Middle frontal gyrus (tissue), 1 donor: ENCODE results near the gene PCGF6.
A peak's percentile ranks its signal among the peaks of the same experiment; 100 is the strongest.
"Not testable (repeated sequence)": the region's sequence is repeated elsewhere in the genome, so short reads cannot be mapped to it uniquely, and the experiment has no call there.

ENCODE experiments used
- DNase-seq: peaks from one replicate; pipeline ENCODE4 v3.0.0-alpha.2; 2015; ENCODE audit warnings: low spot score; ENCODE audit errors: extremely low spot score

Gene PCGF6, protein sequence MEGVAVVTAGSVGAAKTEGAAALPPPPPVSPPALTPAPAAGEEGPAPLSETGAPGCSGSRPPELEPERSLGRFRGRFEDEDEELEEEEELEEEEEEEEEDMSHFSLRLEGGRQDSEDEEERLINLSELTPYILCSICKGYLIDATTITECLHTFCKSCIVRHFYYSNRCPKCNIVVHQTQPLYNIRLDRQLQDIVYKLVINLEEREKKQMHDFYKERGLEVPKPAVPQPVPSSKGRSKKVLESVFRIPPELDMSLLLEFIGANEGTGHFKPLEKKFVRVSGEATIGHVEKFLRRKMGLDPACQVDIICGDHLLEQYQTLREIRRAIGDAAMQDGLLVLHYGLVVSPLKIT

DNA sequence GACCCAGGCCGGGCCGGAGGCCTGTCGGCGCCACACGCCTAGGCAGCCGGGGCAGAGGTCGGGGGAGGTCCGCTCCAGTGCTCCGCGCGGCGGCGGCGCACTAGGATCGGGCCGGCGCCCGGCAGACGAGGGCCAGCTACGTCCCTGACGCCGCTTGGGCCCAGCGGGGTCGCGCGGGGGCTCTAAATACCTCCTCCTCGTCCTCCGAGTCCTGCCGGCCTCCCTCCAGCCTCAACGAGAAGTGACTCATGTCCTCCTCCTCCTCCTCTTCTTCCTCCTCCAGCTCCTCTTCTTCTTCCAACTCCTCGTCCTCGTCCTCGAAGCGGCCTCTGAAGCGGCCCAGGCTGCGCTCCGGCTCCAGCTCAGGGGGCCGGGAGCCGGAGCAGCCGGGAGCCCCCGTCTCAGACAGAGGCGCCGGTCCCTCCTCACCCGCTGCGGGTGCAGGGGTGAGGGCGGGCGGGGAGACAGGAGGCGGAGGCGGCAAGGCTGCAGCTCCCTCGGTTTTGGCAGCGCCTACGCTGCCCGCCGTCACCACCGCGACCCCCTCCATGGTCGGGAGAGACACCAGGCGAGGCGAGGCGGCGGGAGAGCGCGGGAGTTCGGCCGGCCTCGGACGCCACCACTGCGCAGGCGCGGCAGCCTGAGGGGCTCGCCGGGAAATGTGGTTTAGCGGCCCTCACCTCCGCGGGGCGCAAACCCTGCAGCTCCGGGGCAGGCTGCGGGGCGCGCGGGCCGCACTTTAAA is at the start of gene PCGF6:
TSS of gene PCGF6 (minus strand) at position 624 of the 744 bp plus-strand sequence. CDS start at position 550, 74 bp downstream.
- DNase-seq, result peak; percentile 80

DNA sequence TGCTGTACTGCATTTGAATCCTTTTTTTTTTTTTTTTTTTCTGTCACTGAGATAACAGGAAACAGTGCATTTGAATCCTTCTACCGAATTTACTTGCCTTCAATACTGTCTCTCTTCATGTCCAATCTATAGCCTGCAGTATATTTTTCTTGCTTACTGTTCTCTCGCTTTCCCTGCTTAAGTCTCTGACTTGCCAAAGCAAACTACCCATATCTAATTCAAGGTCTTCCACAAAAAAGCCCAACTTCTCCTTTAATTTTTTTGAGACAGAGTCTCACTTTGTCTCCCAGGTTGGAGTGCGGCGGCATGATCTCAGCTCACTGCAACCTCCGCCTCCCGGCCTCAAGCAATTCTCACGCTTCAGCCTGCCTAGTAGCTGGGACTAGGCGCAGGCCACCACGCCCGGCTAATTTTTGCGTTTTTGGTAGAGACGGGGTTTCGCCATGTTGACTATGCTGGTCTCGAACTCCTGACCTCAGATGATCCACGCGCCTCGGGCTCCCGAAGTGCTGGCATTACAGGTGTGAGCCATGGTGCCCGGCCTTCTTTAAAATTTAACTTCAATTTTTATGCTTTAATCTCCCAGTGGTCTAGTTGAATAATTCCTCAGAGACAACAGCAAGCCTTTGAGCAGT is 46.4 kb upstream of the PCGF6 start:
- DNase-seq, result no peak

DNA sequence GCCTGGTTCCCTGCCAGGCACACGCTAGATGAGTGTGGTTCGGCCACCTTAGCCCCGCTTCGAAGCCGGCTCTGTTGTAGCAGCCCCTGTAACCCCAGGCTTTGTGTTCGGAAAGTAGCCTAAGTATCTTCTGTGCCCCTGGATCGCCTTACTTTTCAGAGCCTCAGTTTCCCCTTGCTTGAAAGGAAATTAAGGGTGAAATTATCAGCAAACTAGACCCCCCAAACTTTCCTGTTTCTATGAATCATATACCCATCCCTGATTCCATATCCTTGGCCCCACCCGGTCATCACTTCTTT is 45.8 kb upstream of the PCGF6 start:
- DNase-seq, result no peak

GRCh38 chr10:103396067-103396788 is 45.3 kb upstream of the PCGF6 start, which contains the start of the genes ATP5MK and PDCD11:
TSS of gene ATP5MK (minus strand) at chr10:103396475. CDS start at chr10:103392457, 4,018 bp downstream.
TSS of gene PDCD11 (plus strand) at chr10:103396626. CDS start at chr10:103398427, 1,801 bp downstream.
- DNase-seq, result peak; percentile 96

GRCh38 chr10:103395754-103396066 is 44.8 kb upstream of the PCGF6 start:
- no peak for DNase-seq

- DNase-seq, result no peak
Observed at GRCh38 chr10:103394180-103394579, 43.2 kb upstream of the PCGF6 start.

- no peak for DNase-seq
Observed at GRCh38 chr10:103382769-103383168, 31.8 kb upstream of the PCGF6 start.

DNA sequence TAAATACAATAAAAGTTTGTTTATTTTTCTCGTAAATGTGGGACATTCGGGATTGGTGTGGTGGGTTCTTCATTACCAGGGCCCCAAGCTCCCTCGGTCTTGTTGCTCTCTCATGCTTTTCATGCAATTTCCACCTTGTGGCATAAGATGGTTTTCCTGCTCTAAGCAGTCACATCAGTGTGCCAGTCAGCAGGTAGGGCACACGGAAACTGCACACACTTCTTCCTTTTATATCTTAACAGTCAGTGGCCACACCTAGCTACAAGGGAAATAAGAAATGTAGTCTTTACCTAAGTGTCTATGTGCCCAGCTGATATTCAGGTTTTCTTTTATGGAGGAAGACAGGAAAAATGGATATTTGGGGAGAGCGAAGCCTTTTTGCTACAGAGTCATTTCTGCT is 23.3 kb upstream of the PCGF6 start:
- no peak for DNase-seq

DNA sequence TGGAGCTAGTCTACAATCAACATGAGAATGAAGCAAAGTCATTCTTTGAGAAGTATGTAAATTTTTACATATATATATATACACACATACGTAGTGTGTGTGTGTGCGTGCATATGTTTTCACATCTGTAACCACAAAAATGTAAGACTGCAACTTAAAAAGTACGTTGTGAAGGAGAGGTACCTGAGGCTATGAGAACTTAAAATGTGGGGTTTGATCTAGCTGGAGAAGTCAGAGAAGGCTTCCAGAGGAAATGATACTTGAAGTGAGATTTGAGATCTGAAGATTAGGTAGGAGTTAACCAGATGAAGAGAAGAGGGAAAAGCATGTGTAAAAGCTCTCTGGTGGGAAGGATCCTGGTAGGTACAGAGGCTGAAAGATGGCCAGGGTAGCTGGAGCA is 22.6 kb upstream of the PCGF6 start:
- DNase-seq, result no peak

DNA sequence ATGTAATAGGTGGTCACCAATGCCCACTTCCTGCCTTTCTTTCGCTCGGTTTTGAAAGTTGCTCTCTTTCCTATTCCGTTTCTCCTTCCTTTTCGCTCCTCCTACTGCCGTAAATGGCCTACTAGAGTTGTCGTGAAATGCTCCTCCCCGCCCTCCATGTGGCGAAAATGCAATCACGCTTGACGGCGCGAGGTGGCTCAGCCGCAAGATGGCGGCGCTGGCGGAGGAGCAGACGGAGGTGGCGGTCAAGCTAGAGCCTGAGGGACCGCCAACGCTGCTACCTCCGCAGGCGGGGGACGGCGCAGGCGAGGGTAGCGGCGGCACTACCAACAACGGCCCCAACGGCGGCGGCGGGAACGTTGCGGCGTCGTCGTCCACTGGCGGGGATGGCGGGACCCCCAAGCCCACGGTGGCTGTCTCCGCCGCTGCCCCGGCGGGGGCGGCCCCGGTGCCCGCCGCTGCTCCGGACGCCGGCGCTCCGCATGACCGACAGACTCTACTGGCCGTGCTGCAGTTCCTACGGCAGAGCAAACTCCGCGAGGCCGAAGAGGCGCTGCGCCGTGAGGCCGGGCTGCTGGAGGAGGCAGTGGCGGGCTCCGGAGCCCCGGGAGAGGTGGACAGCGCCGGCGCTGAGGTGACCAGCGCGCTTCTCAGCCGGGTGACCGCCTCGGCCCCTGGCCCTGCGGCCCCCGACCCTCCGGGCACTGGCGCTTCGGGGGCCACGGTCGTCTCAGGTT is 17.0 kb upstream of the PCGF6 start, which contains the start of gene TAF5:
TSS of gene TAF5 (plus strand) at position 195 of the 737 bp plus-strand sequence. CDS start at position 209, 14 bp downstream.
- DNase-seq, result peak; percentile 93

- DNase-seq, result no peak
Observed at GRCh38 chr10:103367379-103367781, 16.4 kb upstream of the PCGF6 start.

- DNase-seq, result not testable (repeated sequence)
Observed at GRCh38 chr10:103360791-103361190, 9.9 kb upstream of the PCGF6 start.

DNA sequence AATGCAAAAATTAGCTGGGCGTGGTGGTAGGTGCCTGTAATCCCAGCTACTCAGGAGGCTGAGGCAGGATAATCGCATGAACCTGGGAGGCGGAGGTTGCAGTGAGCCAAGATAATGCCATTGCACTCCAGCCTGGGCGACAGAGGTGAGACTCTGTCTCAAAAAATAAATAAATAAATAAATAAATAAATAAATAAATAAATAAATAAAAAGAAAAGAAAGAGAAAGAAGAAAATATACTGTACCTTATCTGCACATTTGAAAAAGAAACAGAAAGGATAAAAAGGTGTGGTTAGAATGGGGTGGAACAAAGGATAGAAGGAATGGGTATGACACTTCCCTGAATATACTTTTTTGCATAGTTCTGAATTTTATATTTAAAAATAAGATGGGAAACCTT is 8.6 kb upstream of the PCGF6 start:
- not testable (repeated sequence) for DNase-seq

GRCh38 chr10:103355906-103356599 is 5.1 kb upstream of the PCGF6 start:
- no peak for DNase-seq

DNA sequence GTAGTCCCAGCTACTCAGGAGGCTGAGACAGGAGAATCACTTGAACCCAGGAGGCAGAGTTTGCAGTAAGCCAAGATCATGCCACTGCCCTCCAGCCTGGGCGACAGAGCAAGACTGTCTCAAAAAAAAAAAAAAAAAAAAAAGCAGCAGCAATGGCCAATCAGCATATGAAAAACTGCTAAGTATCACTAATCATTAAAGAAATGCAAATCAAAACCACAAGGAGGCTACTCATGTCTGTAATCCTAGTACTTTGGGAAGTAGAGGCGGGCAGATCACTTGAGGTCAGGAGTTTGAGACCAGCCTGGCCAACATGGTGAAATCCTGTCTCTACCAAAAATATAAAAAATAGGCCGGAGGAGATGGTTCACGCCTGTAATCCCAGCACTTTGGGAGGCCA is 3.6 kb upstream of the PCGF6 start:
- DNase-seq, result not testable (repeated sequence)

DNA sequence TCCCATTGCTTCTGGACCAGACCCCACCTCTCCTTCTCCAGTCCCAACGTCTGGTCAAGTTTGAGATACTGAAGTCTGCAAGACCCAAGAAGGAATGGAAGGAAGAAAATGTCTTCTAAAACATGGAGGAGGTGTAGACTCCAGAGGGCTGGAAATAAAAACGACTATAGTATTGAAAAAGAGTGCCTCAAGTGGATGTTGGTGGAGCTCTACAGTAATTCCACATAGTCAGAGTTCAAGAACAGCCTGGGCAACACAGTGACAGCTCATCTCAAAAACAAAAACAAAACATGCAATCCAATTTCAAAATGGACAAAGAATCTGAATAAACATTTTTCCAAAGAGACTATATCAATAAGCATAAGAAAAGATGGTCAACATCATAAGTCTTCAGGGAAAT is 2.3 kb upstream of the PCGF6 start:
- DNase-seq, result no peak

- DNase-seq, result no peak
Observed at GRCh38 chr10:103350175-103350516, 794 bp downstream of the PCGF6 start.

DNA sequence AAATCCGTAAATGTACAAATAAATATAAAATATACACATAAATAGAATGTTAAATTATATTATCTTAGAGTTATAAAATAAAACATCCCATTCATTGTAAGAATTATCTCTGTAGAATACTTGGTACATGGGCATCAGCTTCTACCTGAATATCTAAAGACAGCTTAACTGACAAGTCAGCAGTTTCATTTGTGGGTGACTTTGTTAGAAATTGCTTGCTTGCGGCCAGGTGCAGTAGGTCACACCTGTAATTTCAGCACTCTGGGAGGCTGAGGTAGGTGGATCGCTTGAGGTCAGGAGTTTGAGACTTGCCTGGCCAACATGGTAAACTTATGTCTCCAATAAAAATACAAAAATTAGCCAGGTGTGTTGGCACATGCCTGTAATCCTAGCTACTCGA is 14.6 kb downstream of the PCGF6 start:
- DNase-seq, result no peak

DNA sequence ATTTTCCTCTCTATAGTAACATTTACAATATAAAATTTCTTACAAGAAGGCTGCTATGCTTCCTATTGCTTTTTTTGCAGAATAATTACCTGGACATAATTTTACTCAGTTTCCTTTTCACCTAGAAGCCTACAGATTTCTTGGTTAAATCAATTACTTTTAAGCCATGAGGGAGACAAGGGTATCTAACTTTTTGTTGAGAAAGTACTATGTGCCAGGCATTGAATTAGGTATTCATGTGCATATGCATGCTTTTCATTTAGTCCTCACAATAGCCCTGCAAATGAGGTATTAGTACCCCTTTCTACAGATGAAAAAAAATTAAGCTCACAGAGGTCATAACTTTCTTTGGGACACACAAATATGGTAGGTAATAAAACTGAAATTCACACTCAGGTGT is 16.4 kb downstream of the PCGF6 start:
- no peak for DNase-seq

GRCh38 chr10:103333934-103334520 is 16.9 kb downstream of the PCGF6 start:
- DNase-seq, result no peak
